Peyer's patch (tissue), 4 donors: ENCODE data around the gene NDUFAF8.

Experiments
- CTCF ChIP-seq, 6 experiments: fragments of 450-650 bp in 4 of 6; fragments of 200-600 bp in 2 of 6; sonication (generic) in 1 of 6; IDR thresholded peaks; one replicate each; pipeline ENCODE4 v1.5.1; 2017 to 2019; ENCODE audit warnings: antibody characterized with exemption in 6 of 6, mild to moderate bottlenecking in 3 of 6, moderate library complexity in 1 of 6
- POLR2A ChIP-seq, 2 donors: fragments of 450-650 bp; IDR thresholded peaks; one replicate each; pipeline ENCODE4 v1.5.1; 2017; ENCODE audit warnings: antibody characterized with exemption in 2 of 2, mild to moderate bottlenecking in 2 of 2, moderate library complexity in 2 of 2

- TF ChIP-seq CTCF (IDR thresholded peaks at IDR 0.05) (no peak), POLR2A (IDR thresholded peaks at IDR 0.05) (no peak)
These were observed 1.3 kb upstream of the NDUFAF8 start for GRCh38 chr17:81237591-81238489.
